IMR-90 (cell line): ENCODE results near the gene RPL26. TPM values are rescaled to one million over a fixed set of nuclear protein-coding genes. Genes with fewer than 3 reads are reported as not detected.

ENCODE experiments used
- ATAC-seq: fragments of 200-7000 bp; cut with Tn5 transposase; 2 replicates; pipeline ENCODE4 v1.9.1; 2020; ENCODE audit warnings: low read depth, mild to moderate bottlenecking, moderate library complexity
- BruUV-seq: library from RNA; stranded (reverse); fragments of 400-500 nt; replicated peaks from 2 replicates; lab custom pipeline; 2021; lab: Mats Ljungman, UMichigan
- CTCF ChIA-PET: fragments of 300-600 bp; formaldehyde crosslinking; extraction: SDS; loops from one replicate; lab custom pipeline; 2021; ENCODE audit warnings: antibody characterized with exemption; lab: Yijun Ruan, JAX
- POLR2A ChIA-PET: fragments of 300-600 bp; sonication (Branson Sonifier 250); formaldehyde crosslinking; loops from one replicate; lab custom pipeline; 2022; ENCODE audit warnings: antibody characterized with exemption; ENCODE audit not compliant: unreplicated experiment; lab: Charles Lee
- DNase-seq: peaks from one replicate; pipeline ENCODE4 v3.0.0; 2013
- H2AFZ ChIP-seq: replicated peaks from 2 replicates; pipeline ENCODE3; 2013; ENCODE audit warnings: low read length, mild to moderate bottlenecking; ENCODE audit not compliant: poor library complexity
- H2AK5ac ChIP-seq: 2 replicates; pipeline ENCODE4 v1.6.1; 2013; ENCODE audit warnings: low read depth, low read length, inconsistent platforms
- H2AK9ac ChIP-seq: replicated peaks from 2 replicates; pipeline ENCODE3; 2013; ENCODE audit warnings: mild to moderate bottlenecking, low read depth, low read length, moderate library complexity; ENCODE audit not compliant: poor library complexity
- H2BK120ac ChIP-seq: 2 replicates; pipeline ENCODE4 v1.6.1; 2013; ENCODE audit warnings: low read depth, low read length, inconsistent platforms
- H2BK15ac ChIP-seq: 3 replicates; pipeline ENCODE4 v1.6.1; 2013; ENCODE audit warnings: low read depth, low read length, inconsistent platforms
- H2BK20ac ChIP-seq: 2 replicates; pipeline ENCODE4 v1.6.1; 2013; ENCODE audit warnings: low read depth, mild to moderate bottlenecking, inconsistent platforms, low read length, moderate library complexity
- H2BK5ac ChIP-seq: 2 replicates; pipeline ENCODE4 v1.6.1; 2013; ENCODE audit warnings: mild to moderate bottlenecking, low read depth, low read length, inconsistent platforms; ENCODE audit not compliant: poor library complexity, severe bottlenecking
- H3K14ac ChIP-seq: replicated peaks from 2 replicates; pipeline ENCODE4 v1.6.1; 2013; ENCODE audit warnings: low read depth, low read length, inconsistent platforms
- H3K18ac ChIP-seq: 2 replicates; pipeline ENCODE4 v1.6.1; 2013; ENCODE audit warnings: low read depth, low read length, control low read depth
- H3K23ac ChIP-seq: 2 replicates; pipeline ENCODE4 v1.6.1; 2013; ENCODE audit warnings: low read depth, low read length, inconsistent platforms
- H3K27ac ChIP-seq: 2 replicates; pipeline ENCODE4 v1.5.1; 2013; ENCODE audit warnings: mild to moderate bottlenecking, control low read depth, low read length; ENCODE audit not compliant: insufficient read depth
- H3K27me3 ChIP-seq: 2 replicates; pipeline ENCODE4 v1.6.1; 2013; ENCODE audit warnings: low read length; ENCODE audit not compliant: control insufficient read depth, insufficient read depth
- H3K36me3 ChIP-seq: 2 replicates; pipeline ENCODE4 v1.6.1; 2013; ENCODE audit warnings: low read length, mixed read lengths; ENCODE audit not compliant: control insufficient read depth, insufficient read depth
- H3K4ac ChIP-seq: 2 replicates; pipeline ENCODE4 v1.6.1; 2013; ENCODE audit warnings: low read depth, low read length, inconsistent platforms
- H3K4me1 ChIP-seq: 2 replicates; pipeline ENCODE4 v1.6.1; 2013; ENCODE audit warnings: low read length, mixed read lengths; ENCODE audit not compliant: control insufficient read depth, insufficient read depth
- H3K4me2 ChIP-seq: 2 replicates; pipeline ENCODE4 v1.6.1; 2013; ENCODE audit warnings: low read depth, mild to moderate bottlenecking, control low read depth, low read length, moderate library complexity
- H3K4me3 ChIP-seq: 2 replicates; pipeline ENCODE4 v1.5.1; 2013; ENCODE audit warnings: low read depth, mild to moderate bottlenecking, control low read depth, low read length, moderate library complexity; ENCODE audit not compliant: insufficient read depth
- H3K56ac ChIP-seq: 2 replicates; pipeline ENCODE4 v1.6.1; 2013; ENCODE audit warnings: low read length, inconsistent platforms; ENCODE audit not compliant: insufficient read depth; ENCODE audit errors: extremely low read depth
- H3K79me1 ChIP-seq, 2 experiments: 2 replicates each; pipeline ENCODE4 v1.6.1; 2013; ENCODE audit warnings: low read length in 2 of 2, inconsistent platforms in 1 of 2, low read depth in 1 of 2
- H3K9ac ChIP-seq: 2 replicates; pipeline ENCODE4 v1.6.1; 2013; ENCODE audit warnings: low read depth, low read length, control low read depth
- H3K9me1 ChIP-seq: 2 replicates; pipeline ENCODE4 v1.6.1; 2013; ENCODE audit warnings: low read length, inconsistent platforms; ENCODE audit not compliant: insufficient read depth
- H3K9me3 ChIP-seq: 2 replicates; pipeline ENCODE4 v1.6.1; 2013; ENCODE audit warnings: low read length; ENCODE audit not compliant: control insufficient read depth, insufficient read depth
- H4K20me1 ChIP-seq: 2 replicates; pipeline ENCODE4 v1.6.1; 2013; ENCODE audit warnings: low read length, inconsistent platforms; ENCODE audit not compliant: insufficient read depth
- H4K5ac ChIP-seq: 2 replicates; pipeline ENCODE4 v1.6.1; 2013; ENCODE audit warnings: mild to moderate bottlenecking, low read depth, low read length, control low read depth
- H4K8ac ChIP-seq, 2 experiments: 2 replicates each; pipeline ENCODE4 v1.6.1; 2013; ENCODE audit warnings: low read depth in 2 of 2, low read length in 2 of 2, control low read depth in 1 of 2, inconsistent platforms in 1 of 2
- H4K91ac ChIP-seq: 2 replicates; pipeline ENCODE4 v1.6.1; 2013; ENCODE audit warnings: low read depth, low read length, inconsistent platforms; ENCODE audit not compliant: insufficient read depth
- BHLHE40 ChIP-seq: fragments of 150-350 bp; IDR thresholded peaks from 2 replicates; pipeline ENCODE4 v1.6.1; 2016; ENCODE audit warnings: mild to moderate bottlenecking, low read depth, low read length
- MAFK ChIP-seq: IDR thresholded peaks from 2 replicates; pipeline ENCODE4 v1.6.1; 2012; ENCODE audit warnings: low read depth, low read length, improper control_type of control experiment
- MAZ ChIP-seq: IDR thresholded peaks from 2 replicates; pipeline ENCODE4 v1.6.1; 2012; ENCODE audit warnings: low read depth, mild to moderate bottlenecking, low read length, improper control_type of control experiment, moderate library complexity, borderline replicate concordance
- POLR2A ChIP-seq: IDR thresholded peaks from 2 replicates; pipeline ENCODE4 v1.6.1; 2012; ENCODE audit warnings: mild to moderate bottlenecking, low read depth, low read length
- RAD21 ChIP-seq: IDR thresholded peaks from 2 replicates; pipeline ENCODE4 v1.6.1; 2012; ENCODE audit warnings: low read length, improper control_type of control experiment
- RCOR1 ChIP-seq: IDR thresholded peaks from 2 replicates; pipeline ENCODE4 v1.6.1; 2012; ENCODE audit warnings: mild to moderate bottlenecking, low read length, improper control_type of control experiment; ENCODE audit not compliant: insufficient replicate concordance
- RFX5 ChIP-seq: IDR thresholded peaks from 2 replicates; pipeline ENCODE4 v1.8.0; 2012; ENCODE audit warnings: low read depth, mild to moderate bottlenecking, low read length, moderate library complexity
- SMC3 ChIP-seq: fragments of 150-350 bp; IDR thresholded peaks from 2 replicates; pipeline ENCODE4 v1.6.1; 2016; ENCODE audit warnings: low read depth, mild to moderate bottlenecking, antibody characterized with exemption, low read length, moderate library complexity
- WGBS, 2 experiments: methylation state at CpG; one replicate each; pipeline versions ENCODE4 v1.1.5 to v1.1.7; 2013; ENCODE audit warnings: missing lambda C conversion rate in 2 of 2; ENCODE audit not compliant: insufficient read length in 1 of 2; ENCODE audit errors: extremely low coverage in 2 of 2; 5-methylcytosine and 5-hydroxymethylcytosine counted together
- dilution Hi-C: fragments of 300-500 bp; cut with HindIII; formaldehyde crosslinking; loops from one replicate; pipeline ENCODE4 v1.14.3; 2018; ENCODE audit warnings: low sequenced_read_pairs; ENCODE audit not compliant: unreplicated experiment
- in situ Hi-C: fragments of 300-500 bp; cut with MboI; formaldehyde crosslinking; loops from 3 replicates; pipeline ENCODE4 v1.14.3; 2019; ENCODE audit warnings: low sequenced_read_pairs, inconsistent platforms, mixed read lengths
- intact Hi-C: fragments of 100-400 bp; cut with micrococcal nuclease; formaldehyde crosslinking; loops from 2 replicates; pipeline ENCODE4 v1.10.0; 2022
- polyA plus RNA-seq, 3 experiments: library from polyadenylated mRNA; depleted of rRNA; stranded (reverse); fragments of >200 nt; gene quantifications; 2 replicates each; pipeline ENCODE4 v1.2.3, GENCODE V29; 2012; ENCODE audit warnings: low replicate concordance in 1 of 3
- total RNA-seq: library from RNA; depleted of rRNA; stranded (reverse); fragments of >200 nt; gene quantifications from 2 replicates; pipeline ENCODE4 v1.2.3, GENCODE V29; 2012
- TF ChIP-seq, protein P1 (sequence below): fragments of 150-350 bp; IDR thresholded peaks from 2 replicates; pipeline ENCODE4 v1.6.1; 2016; ENCODE audit warnings: low read depth, mild to moderate bottlenecking, low read length, moderate library complexity, borderline replicate concordance
- TF ChIP-seq, protein P2 (sequence below): fragments of 150-350 bp; IDR thresholded peaks from 2 replicates; pipeline ENCODE4 v1.6.1; 2017; ENCODE audit warnings: mild to moderate bottlenecking, antibody characterized with exemption, low read length, low read depth

Gene RPL26
- total and polyA plus RNA-seq, 2 of the 4 experiments (the other 2 are of a cell fraction): 4,763 to 5,013 TPM

DNA sequence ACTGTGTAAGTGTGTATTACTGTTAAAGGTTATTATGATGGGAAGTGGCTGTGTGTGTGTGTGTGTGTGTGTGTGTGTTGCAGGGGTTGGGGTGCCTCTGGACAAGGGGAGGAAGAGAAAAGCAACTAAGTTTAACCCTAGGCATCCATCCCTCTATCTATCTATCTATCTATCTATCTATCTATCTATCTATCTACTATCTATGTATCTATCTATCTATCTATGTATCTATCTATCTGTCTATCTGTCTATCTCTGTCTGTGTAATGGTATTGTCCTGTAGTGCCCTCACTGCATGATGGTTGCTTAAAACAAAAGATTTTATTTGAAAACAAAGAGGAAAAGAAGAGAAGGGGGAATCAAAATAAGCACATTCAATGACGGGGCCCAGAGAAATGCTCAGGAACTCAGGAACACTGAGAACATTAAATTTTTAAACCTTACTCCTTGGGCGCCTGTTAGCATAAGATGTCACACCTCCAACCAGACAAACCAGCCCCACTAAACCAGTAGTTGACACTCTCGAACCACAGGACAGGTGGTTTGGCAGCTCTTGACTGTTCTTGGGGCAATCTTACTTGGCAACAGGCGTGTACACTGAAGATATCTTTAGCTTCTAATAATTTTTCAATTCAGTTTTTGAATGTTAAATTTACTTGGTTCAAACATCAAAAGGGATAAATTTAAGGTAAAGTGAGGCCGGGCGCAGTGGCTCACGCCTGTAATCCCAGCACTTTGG, 5.1 kb upstream of the RPL26 start:
- H3K4me2 ChIP-seq: no peak overlapping the region
- no peaks in the 10 kb centered on the region for H3K36me3 ChIP-seq
- H2AK9ac ChIP-seq: no peak overlapping the region
- H2BK5ac ChIP-seq: no peak overlapping the region
- ChIA-PET CTCF (interaction anchor here (0.5 kb wide), 1 partner anchor 48 kb away, joined by 3 read pairs; the partner anchor contains the start of gene ODF4), POLR2A (interaction anchor here (0.6 kb wide), 1 partner anchor 62 kb away, joined by 3 read pairs; no protein-coding TSS in a partner anchor)
- no peak for ATAC-seq
- no peak overlapping the region for H2BK15ac ChIP-seq
- no peak overlapping the region for H2BK20ac ChIP-seq
- H3K4ac ChIP-seq: no peak overlapping the region; the same call in 1 of the 2 replicates
- no peak overlapping the region for H3K23ac ChIP-seq
- no peak overlapping the region for H3K18ac ChIP-seq
- no peak overlapping the region for H4K5ac ChIP-seq
- no peak overlapping the region for H3K14ac ChIP-seq
- BruUV-seq: no TSS peak
- no peak overlapping the region for H3K56ac ChIP-seq
- H4K8ac ChIP-seq: no peak overlapping the region
- peak overlapping the region; percentile 30; the same call in 1 of the 2 replicates for H2AK5ac ChIP-seq
- no peak for TF ChIP-seq RAD21
- TF ChIP-seq BHLHE40: no peak
- TF ChIP-seq, protein P1, sequence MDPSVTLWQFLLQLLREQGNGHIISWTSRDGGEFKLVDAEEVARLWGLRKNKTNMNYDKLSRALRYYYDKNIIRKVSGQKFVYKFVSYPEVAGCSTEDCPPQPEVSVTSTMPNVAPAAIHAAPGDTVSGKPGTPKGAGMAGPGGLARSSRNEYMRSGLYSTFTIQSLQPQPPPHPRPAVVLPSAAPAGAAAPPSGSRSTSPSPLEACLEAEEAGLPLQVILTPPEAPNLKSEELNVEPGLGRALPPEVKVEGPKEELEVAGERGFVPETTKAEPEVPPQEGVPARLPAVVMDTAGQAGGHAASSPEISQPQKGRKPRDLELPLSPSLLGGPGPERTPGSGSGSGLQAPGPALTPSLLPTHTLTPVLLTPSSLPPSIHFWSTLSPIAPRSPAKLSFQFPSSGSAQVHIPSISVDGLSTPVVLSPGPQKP: no peak
- no peak for TF ChIP-seq MAFK
- no peak for TF ChIP-seq POLR2A
- TF ChIP-seq MAZ: no peak
- no peak for TF ChIP-seq RCOR1
- TF ChIP-seq, protein P2, sequence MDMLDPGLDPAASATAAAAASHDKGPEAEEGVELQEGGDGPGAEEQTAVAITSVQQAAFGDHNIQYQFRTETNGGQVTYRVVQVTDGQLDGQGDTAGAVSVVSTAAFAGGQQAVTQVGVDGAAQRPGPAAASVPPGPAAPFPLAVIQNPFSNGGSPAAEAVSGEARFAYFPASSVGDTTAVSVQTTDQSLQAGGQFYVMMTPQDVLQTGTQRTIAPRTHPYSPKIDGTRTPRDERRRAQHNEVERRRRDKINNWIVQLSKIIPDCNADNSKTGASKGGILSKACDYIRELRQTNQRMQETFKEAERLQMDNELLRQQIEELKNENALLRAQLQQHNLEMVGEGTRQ: no peak
- no peak for TF ChIP-seq SMC3
- no peak for TF ChIP-seq RFX5
- 90% methylated on average over 2 of the region's 7 CpGs; no CpG with 5 or more reads in 1 of the 2 experiments for WGBS, 2 experiments
- no peaks in the 10 kb centered on the region for H3K9me3 ChIP-seq
- H3K27ac ChIP-seq: no peak overlapping the region
- H4K20me1 ChIP-seq: peaks cover 8% of the 10 kb centered on the region; the same call in 1 of the 2 replicates
- in situ Hi-C loops (no loop called here), intact Hi-C loops (loop anchor here (10.0 kb wide), 1 partner anchor 237 kb away; no protein-coding TSS in a partner anchor), dilution Hi-C loops (no loop called here)
- H3K27me3 ChIP-seq: no peaks in the 10 kb centered on the region
- no peak overlapping the region for H2AFZ ChIP-seq
- H3K79me1 ChIP-seq: peaks cover 0 to 12% of the 10 kb centered on the region in 2 experiments; a peak in 1 of 4 replicates
- no peak overlapping the region for H3K9ac ChIP-seq
- H3K4me3 ChIP-seq: no peak overlapping the region
- DNase-seq: no peak
- H4K91ac ChIP-seq: no peak overlapping the region
- peaks cover 4% of the 10 kb centered on the region for H3K9me1 ChIP-seq
- H3K4me1 ChIP-seq: peaks cover 13% of the 10 kb centered on the region
- H2BK120ac ChIP-seq: no peak overlapping the region
